Measurements from ENCODE around the gene C14orf132. TPM values are rescaled to one million over a fixed set of nuclear protein-coding genes. Genes with fewer than 3 reads are reported as not detected.

C14orf132 gene
- total RNA-seq, 6 donors from 2014 or later, result 36.7 to 64.6 (median 59.6) TPM

GRCh38 chr14:96051642-96052540, 12.7 kb downstream of the C14orf132 start:
- peaks cover 0 to 12% (median 5%) of the 10 kb centered on the region in 4 donors for H3K36me3 ChIP-seq
- H3K9me3 ChIP-seq, result no peaks in the 10 kb centered on the region
- peaks cover 0 to 4% (median 0%) of the 10 kb centered on the region in 4 donors for H3K4me1 ChIP-seq
- no peak for ATAC-seq (ENCODE audit: low FRiP score in 2 of 2)
- no peaks in the 10 kb centered on the region for H3K27me3 ChIP-seq
- no peak overlapping the region for H3K27ac ChIP-seq
- no peak for DNase-seq
- WGBS, 2 donors, result 78 to 82% methylated on average over 14 of the region's 14 CpGs
- TF ChIP-seq POLR2A (IDR thresholded peaks at IDR 0.05) (no peak), POLR2AphosphoS5 (IDR thresholded peaks at IDR 0.05) (no peak), EP300 (IDR thresholded peaks at IDR 0.05) (no peak), CTCF (IDR thresholded peaks at IDR 0.05) (peak in 1 of 6 experiments; percentile 9)
- H3K4me3 ChIP-seq, result no peak overlapping the region

- Histone ChIP-seq H3K27ac (no peak overlapping the region), H3K9me3 (no peaks in the 10 kb centered on the region), H3K4me1 (peaks cover 0 to 4% (median 0%) of the 10 kb centered on the region in 4 donors), H3K4me3 (no peak overlapping the region), H3K36me3 (peaks cover 0 to 16% (median 6%) of the 10 kb centered on the region in 4 donors), H3K27me3 (no peaks in the 10 kb centered on the region)
- no peak for DNase-seq
- 86 to 95% methylated on average over 9 to 10 of the region's 10 CpGs for WGBS, 2 donors
- TF ChIP-seq POLR2AphosphoS5 (IDR thresholded peaks at IDR 0.05) (no peak), CTCF (IDR thresholded peaks at IDR 0.05) (no peak)
- ATAC-seq (ENCODE audit: low FRiP score in 2 of 2), result no peak
Measured at GRCh38 chr14:96052541-96053247, 13.5 kb downstream of the C14orf132 start.

- ATAC-seq (ENCODE audit: low FRiP score in 2 of 2), result no peak
- 83 to 85% methylated on average over 5 of the region's 5 CpGs for WGBS, 2 donors
- no peaks in the 10 kb centered on the region for H3K9me3 ChIP-seq
- no peak for DNase-seq
- peaks cover 0 to 4% (median 0%) of the 10 kb centered on the region in 4 donors for H3K4me1 ChIP-seq
- no peaks in the 10 kb centered on the region for H3K27me3 ChIP-seq
- no peak overlapping the region for H3K4me3 ChIP-seq
- peaks cover 0 to 19% (median 6%) of the 10 kb centered on the region in 4 donors for H3K36me3 ChIP-seq
- H3K27ac ChIP-seq, result peak overlapping the region in 1 of 4 donors; percentile 21
- TF ChIP-seq CTCF (IDR thresholded peaks at IDR 0.05) (no peak), EP300 (IDR thresholded peaks at IDR 0.05) (no peak), POLR2A (IDR thresholded peaks at IDR 0.05) (no peak), POLR2AphosphoS5 (IDR thresholded peaks at IDR 0.05) (no peak)
Measured at GRCh38 chr14:96053248-96053599, 14.1 kb downstream of the C14orf132 start.

- DNase-seq (no peak), ATAC-seq (ENCODE audit: low FRiP score in 2 of 2) (peak; percentile 52 to 94)
- Histone ChIP-seq H3K27ac (peak overlapping the region in 1 of 4 donors; percentile 21), H3K36me3 (peaks cover 0 to 19% (median 6%) of the 10 kb centered on the region in 4 donors), H3K4me3 (no peak overlapping the region), H3K27me3 (no peaks in the 10 kb centered on the region), H3K4me1 (peaks cover 0 to 4% (median 0%) of the 10 kb centered on the region in 4 donors), H3K9me3 (no peaks in the 10 kb centered on the region)
- TF ChIP-seq CTCF (IDR thresholded peaks at IDR 0.05), result no peak
- no peak for TF ChIP-seq POLR2AphosphoS5 (IDR thresholded peaks at IDR 0.05)
- no peak for TF ChIP-seq POLR2A (IDR thresholded peaks at IDR 0.05)
- TF ChIP-seq EP300 (IDR thresholded peaks at IDR 0.05), result no peak
- WGBS, 2 donors, result 64 to 89% methylated on average over 4 to 13 of the region's 13 CpGs
Measured at GRCh38 chr14:96053600-96054381, 14.6 kb downstream of the C14orf132 start.
